HT1080 (cell line): ENCODE results near the gene MON2. TPM values are rescaled to one million over a fixed set of nuclear protein-coding genes. Genes with fewer than 3 reads are reported as not detected.
A peak's percentile ranks its signal among the peaks of the same experiment; 100 is the strongest.

Source experiments
- DNase-seq: peaks from one replicate; pipeline ENCODE4 v3.0.0-alpha.2; 2015; ENCODE audit warnings: low read depth
- small RNA-seq: library from RNA; depleted of rRNA; stranded (forward); fragments of <200 nt; gene quantifications from one replicate; pipeline ENCODE3, GENCODE V24; 2014
- total RNA-seq: library from RNA; depleted of rRNA; stranded (reverse); fragments of >200 nt; shearing (Covaris generic); gene quantifications from 2 replicates; pipeline ENCODE4 v1.2.3, GENCODE V29; 2014; rRNA removed

The MON2 gene
- total RNA-seq, 1 experiment from 2014 or later = 10.5 TPM

- no peak for DNase-seq
Observed at GRCh38 chr12:62649412-62650138, 182.9 kb downstream of the MON2 start.

Small RNA genes within 50 kb of the gene (small RNA-seq; reads per million reads assigned to genes)
- gene MIRLET7I (1,048 reads per million, percentile 99 among the genes with 10 or more reads in this experiment), gene RNU6-399P (not detected)

Other genes starting within 250 kb of the MON2 start
- 38.2 and 58.4 TPM in 2 replicates for gene USP15, start 206.4 kb upstream of the MON2 start, total RNA-seq